GM23338 (cell line): Measurements from ENCODE around the gene AQP4. TPM values are rescaled to one million over a fixed set of nuclear protein-coding genes. Genes with fewer than 3 reads are reported as not detected.

ENCODE experiments used
- ATAC-seq: fragments of 200-7000 bp; cut with Tn5 transposase; 3 replicates; pipeline ENCODE4 v1.9.1; 2020
- DNase-seq: peaks from one replicate; pipeline ENCODE4 v3.0.0-alpha.2; 2015; ENCODE audit warnings: low spot score
- H2AFZ ChIP-seq: fragments of 200-600 bp; sonication (generic); 2 replicates; pipeline ENCODE4 v1.8.0; 2016; ENCODE audit warnings: antibody characterized with exemption, mild to moderate bottlenecking, moderate library complexity
- H3F3A ChIP-seq: fragments of 200-600 bp; sonication (generic); replicated peaks from 2 replicates; pipeline ENCODE4 v1.8.0; 2017; ENCODE audit warnings: antibody characterized with exemption, mixed run types, low read depth
- H3K27ac ChIP-seq: fragments of 200-600 bp; sonication (generic); 2 replicates; pipeline ENCODE4 v1.6.1; 2016; ENCODE audit warnings: low read depth
- H3K27me3 ChIP-seq: fragments of 200-600 bp; sonication (generic); 2 replicates; pipeline ENCODE4 v1.8.0; 2016; ENCODE audit warnings: mild to moderate bottlenecking, mixed run types, moderate library complexity; ENCODE audit not compliant: insufficient read depth
- H3K36me3 ChIP-seq: fragments of 200-600 bp; sonication (generic); 2 replicates; pipeline ENCODE4 v1.8.0; 2016; ENCODE audit warnings: mild to moderate bottlenecking; ENCODE audit not compliant: insufficient read depth
- H3K4me1 ChIP-seq: fragments of 200-600 bp; sonication (generic); 2 replicates; pipeline ENCODE4 v1.8.0; 2016; ENCODE audit warnings: mild to moderate bottlenecking, moderate library complexity; ENCODE audit not compliant: insufficient read depth
- H3K4me2 ChIP-seq: fragments of 200-600 bp; sonication (generic); 2 replicates; pipeline ENCODE4 v1.7.1; 2017; ENCODE audit warnings: mixed run types
- H3K4me3 ChIP-seq: fragments of 200-600 bp; sonication (generic); 2 replicates; pipeline ENCODE4 v1.6.1; 2016; ENCODE audit warnings: mixed run types
- H3K79me2 ChIP-seq: fragments of 200-600 bp; sonication (generic); replicated peaks from 2 replicates; pipeline ENCODE4 v1.8.0; 2017; ENCODE audit warnings: mild to moderate bottlenecking; ENCODE audit not compliant: insufficient read depth
- H3K9me2 ChIP-seq: fragments of 200-600 bp; sonication (generic); 2 replicates; pipeline ENCODE4 v1.8.0; 2017; ENCODE audit not compliant: insufficient read depth
- H4K20me1 ChIP-seq: fragments of 200-600 bp; sonication (generic); replicated peaks from 2 replicates; pipeline ENCODE4 v1.8.0; 2017; ENCODE audit warnings: mild to moderate bottlenecking; ENCODE audit not compliant: insufficient read depth
- H3K27ac Mint-ChIP-seq: 2 replicates; pipeline ENCODE4 v1.8.0; 2020; ENCODE audit warnings: inconsistent platforms, mild to moderate bottlenecking, moderate library complexity, mixed read lengths
- H3K27me3 Mint-ChIP-seq: 3 replicates; pipeline ENCODE4 v1.8.0; 2022; ENCODE audit warnings: low read depth, mild to moderate bottlenecking, moderate library complexity, mixed read lengths, inconsistent platforms; ENCODE audit not compliant: insufficient read depth, poor library complexity
- H3K36me3 Mint-ChIP-seq: 3 replicates; pipeline ENCODE4 v1.8.0; 2021; ENCODE audit warnings: low read depth, mild to moderate bottlenecking, inconsistent platforms, moderate library complexity, mixed read lengths
- H3K4me1 Mint-ChIP-seq: 3 replicates; pipeline ENCODE4 v1.8.0; 2020; ENCODE audit warnings: mild to moderate bottlenecking, inconsistent platforms, mixed read lengths
- H3K4me3 Mint-ChIP-seq: 3 replicates; pipeline ENCODE4 v1.8.0; 2021; ENCODE audit warnings: moderate library complexity, mild to moderate bottlenecking, inconsistent platforms, mixed read lengths
- H3K9me3 Mint-ChIP-seq: 3 replicates; pipeline ENCODE4 v1.8.0; 2020; ENCODE audit warnings: moderate library complexity, mild to moderate bottlenecking, inconsistent platforms, mixed read lengths
- CREB1 ChIP-seq: fragments of 250-450 bp; sonication (Bioruptor Pico); IDR thresholded peaks from 2 replicates; pipeline ENCODE4 v1.5.0; 2020; ENCODE audit warnings: low read depth, mild to moderate bottlenecking, moderate library complexity
- CTCF ChIP-seq, 2 experiments: fragments of 200-600 bp in 1 of 2; sonication (generic) in 1 of 2; conservative IDR thresholded peaks; 2 replicates each; pipeline versions ENCODE4 v1.5.1 to v1.6.1; 2016 to 2017; ENCODE audit warnings: antibody characterized with exemption in 2 of 2, low read depth in 2 of 2, mild to moderate bottlenecking in 2 of 2, moderate library complexity in 1 of 2
- ETS1 ChIP-seq: IDR thresholded peaks from 2 replicates; pipeline ENCODE4 v1.6.1; 2016; ENCODE audit warnings: antibody characterized with exemption
- EZH2 ChIP-seq: fragments of 200-600 bp; sonication (generic); IDR thresholded peaks from one replicate; pipeline ENCODE4 v1.8.0; 2017; ENCODE audit warnings: antibody characterized with exemption, mild to moderate bottlenecking, low read depth; ENCODE audit not compliant: unreplicated experiment
- EZH2phosphoT487 ChIP-seq: fragments of 200-600 bp; sonication (generic); IDR thresholded peaks from one replicate; pipeline ENCODE4 v1.8.1; 2018; ENCODE audit warnings: antibody characterized with exemption; ENCODE audit not compliant: unreplicated experiment
- JUNB ChIP-seq: IDR thresholded peaks from one replicate; pipeline ENCODE4 v1.6.1; 2016; ENCODE audit warnings: antibody characterized with exemption; ENCODE audit not compliant: unreplicated experiment
- NANOG ChIP-seq: IDR thresholded peaks from 2 replicates; pipeline ENCODE4 v1.6.1; 2016; ENCODE audit warnings: antibody characterized with exemption, borderline replicate concordance
- POLR2AphosphoS5 ChIP-seq: IDR thresholded peaks from 2 replicates; pipeline ENCODE4 v1.6.1; 2016; ENCODE audit warnings: antibody characterized with exemption, low read depth
- STAT1 ChIP-seq: IDR thresholded peaks from one replicate; pipeline ENCODE4 v1.6.1; 2016; ENCODE audit warnings: antibody characterized with exemption; ENCODE audit not compliant: unreplicated experiment
- ZNF331 ChIP-seq: fragments of 250-450 bp; sonication (Bioruptor Pico); IDR thresholded peaks from 2 replicates; pipeline ENCODE4 v1.5.0; 2020; ENCODE audit warnings: low read depth, mild to moderate bottlenecking, moderate library complexity
- ZNF462 ChIP-seq: fragments of 250-450 bp; sonication (Bioruptor Pico); IDR thresholded peaks from 2 replicates; pipeline ENCODE4 v1.5.0; 2020; ENCODE audit warnings: mild to moderate bottlenecking, moderate library complexity
- polyA plus RNA-seq: library from polyadenylated mRNA; unstranded; fragments of >200 nt; fragmentation: Nextera tagmentation; extraction: Ambion mirVana; gene quantifications from 2 replicates; pipeline ENCODE4 v1.2.1, GENCODE V29; 2016
- total RNA-seq: library from RNA; depleted of rRNA; stranded (reverse); fragments of >200 nt; shearing (Covaris generic); gene quantifications from 2 replicates; pipeline ENCODE4 v1.2.3, GENCODE V29; 2014

Gene AQP4
- total and polyA plus RNA-seq, 2 experiments from 2014 or later: 1.1 to 3.8 TPM

- H3K27me3 Mint-ChIP-seq: peaks cover 5% of the 10 kb centered on the region
- peaks cover 41% of the 10 kb centered on the region for H3K4me1 Mint-ChIP-seq
- H2AFZ ChIP-seq: no peak overlapping the region
- no peaks in the 10 kb centered on the region for H4K20me1 ChIP-seq
- no peaks in the 10 kb centered on the region for H3K36me3 Mint-ChIP-seq
- no peaks in the 10 kb centered on the region for H3K9me3 Mint-ChIP-seq
- no peaks in the 10 kb centered on the region; the same call in 1 of the 2 replicates for H3F3A ChIP-seq
- TF ChIP-seq JUNB: no peak
- TF ChIP-seq ETS1: no peak
- no peak for TF ChIP-seq EZH2phosphoT487
- TF ChIP-seq CREB1: no peak
- TF ChIP-seq NANOG: no peak
- TF ChIP-seq ZNF331 (CRISPR knock-in tag): no peak
- no peak for TF ChIP-seq EZH2
- TF ChIP-seq CTCF (conservative IDR thresholded peaks at IDR 0.05; ENCODE audit: low read depth in 2 of 2): no peak
- TF ChIP-seq POLR2AphosphoS5: no peak
- TF ChIP-seq STAT1: no peak
- H3K79me2 ChIP-seq: no peaks in the 10 kb centered on the region
- H3K9me2 ChIP-seq: peaks cover 4% of the 10 kb centered on the region; the same call in 1 of the 2 replicates
- H3K4me3 Mint-ChIP-seq: no peak overlapping the region
- ATAC-seq (no peak), DNase-seq (no peak)
- no peak overlapping the region for H3K4me2 ChIP-seq
- H3K27me3 ChIP-seq: peaks cover 12% of the 10 kb centered on the region; the same call in 1 of the 2 replicates
- H3K27ac ChIP-seq: no peak overlapping the region
- no peak overlapping the region for H3K4me3 ChIP-seq
- H3K4me1 ChIP-seq: peaks cover 28% of the 10 kb centered on the region
- no peak overlapping the region for H3K27ac Mint-ChIP-seq
- no peaks in the 10 kb centered on the region for H3K36me3 ChIP-seq
Observed at GRCh38 chr18:26867471-26867870, 2.0 kb upstream of the AQP4 start.

GRCh38 chr18:26864658-26865057 lies 849 bp downstream of the AQP4 start:
- Mint-ChIP-seq H3K36me3 (no peaks in the 10 kb centered on the region), H3K4me1 (peaks cover 39% of the 10 kb centered on the region), H3K9me3 (no peaks in the 10 kb centered on the region), H3K27ac (no peak overlapping the region), H3K27me3 (peaks cover 5% of the 10 kb centered on the region), H3K4me3 (peak overlapping the region; percentile 26; the same call in 1 of the 3 replicates)
- peak overlapping the region; percentile 73; the same call in 1 of the 2 replicates for H2AFZ ChIP-seq
- no peak overlapping the region for H3K27ac ChIP-seq
- peaks cover 12% of the 10 kb centered on the region; the same call in 1 of the 2 replicates for H3K27me3 ChIP-seq
- peaks cover 30% of the 10 kb centered on the region for H3K4me1 ChIP-seq
- ATAC-seq (peak; percentile 9), DNase-seq (peak; percentile 15)
- TF ChIP-seq STAT1 (no peak), ETS1 (no peak), POLR2AphosphoS5 (no peak), ZNF462 (CRISPR knock-in tag) (no peak), EZH2phosphoT487 (no peak)
- no peaks in the 10 kb centered on the region for H3K36me3 ChIP-seq
- no peaks in the 10 kb centered on the region; the same call in 1 of the 2 replicates for H3F3A ChIP-seq
- peak overlapping the region; percentile 86 for H3K4me2 ChIP-seq
- H3K9me2 ChIP-seq: no peaks in the 10 kb centered on the region; the same call in 1 of the 2 replicates
- peak overlapping the region; percentile 61; the same call in 1 of the 2 replicates for H3K4me3 ChIP-seq
- H3K79me2 ChIP-seq: no peaks in the 10 kb centered on the region
- H4K20me1 ChIP-seq: no peaks in the 10 kb centered on the region
